HG03097 (cell line): ENCODE results near the gene TEFM.
"Not testable (repeated sequence)": the region's sequence is repeated elsewhere in the genome, so short reads cannot be mapped to it uniquely, and the experiment has no call there.

Source experiments
- ATAC-seq: cut with Tn5 transposase; IDR thresholded peaks from one replicate; pipeline ENCODE4 v1.9.1; 2021; ENCODE audit not compliant: unreplicated experiment, low FRiP score

Gene TEFM, protein sequence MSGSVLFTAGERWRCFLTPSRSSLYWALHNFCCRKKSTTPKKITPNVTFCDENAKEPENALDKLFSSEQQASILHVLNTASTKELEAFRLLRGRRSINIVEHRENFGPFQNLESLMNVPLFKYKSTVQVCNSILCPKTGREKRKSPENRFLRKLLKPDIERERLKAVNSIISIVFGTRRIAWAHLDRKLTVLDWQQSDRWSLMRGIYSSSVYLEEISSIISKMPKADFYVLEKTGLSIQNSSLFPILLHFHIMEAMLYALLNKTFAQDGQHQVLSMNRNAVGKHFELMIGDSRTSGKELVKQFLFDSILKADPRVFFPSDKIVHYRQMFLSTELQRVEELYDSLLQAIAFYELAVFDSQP

DNA sequence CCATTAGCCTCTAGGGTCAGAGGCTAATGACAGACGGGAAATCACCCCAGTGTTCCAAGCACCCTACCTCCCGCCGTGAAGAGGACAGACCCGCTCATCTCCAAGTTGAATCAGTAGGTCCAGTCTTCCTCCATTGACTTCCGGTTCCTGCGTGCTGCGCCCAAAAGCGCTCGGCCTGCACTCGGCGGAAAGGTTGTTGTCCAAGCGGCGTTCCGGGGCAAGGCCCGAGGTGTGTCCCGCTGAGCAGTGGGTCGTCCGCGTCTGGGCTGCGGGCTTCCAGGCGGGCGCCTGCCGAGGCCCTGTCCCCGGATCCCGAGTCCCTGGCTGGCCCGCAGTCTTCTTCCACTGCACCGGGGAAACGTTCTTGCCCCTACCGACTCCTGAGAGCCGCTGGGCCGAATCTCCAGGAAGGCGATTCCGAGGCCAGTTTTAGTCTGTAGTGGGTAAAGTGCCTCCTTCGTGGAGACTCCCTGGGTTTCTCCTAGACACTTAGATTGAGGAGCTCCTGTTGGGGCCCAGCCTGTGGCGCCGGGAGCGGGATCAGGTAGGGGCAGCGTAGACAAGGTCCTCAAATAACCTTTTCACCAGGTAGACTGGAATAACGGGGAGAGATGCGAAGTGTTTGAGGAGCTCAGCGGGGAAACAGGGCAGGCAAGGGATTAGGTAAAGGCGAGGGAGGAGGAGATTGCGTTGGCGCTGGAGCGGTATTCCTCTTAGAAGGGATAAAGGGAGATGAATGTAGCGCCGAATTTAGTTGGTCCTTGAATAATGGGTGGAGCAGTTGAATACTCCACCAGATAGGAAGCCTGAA is at the start of gene TEFM:
Gene TEFM (minus strand): TSS at position 138 of the 811 bp plus-strand sequence. CDS start 40 bp downstream, at position 98.
- ATAC-seq: peak; percentile 93

DNA sequence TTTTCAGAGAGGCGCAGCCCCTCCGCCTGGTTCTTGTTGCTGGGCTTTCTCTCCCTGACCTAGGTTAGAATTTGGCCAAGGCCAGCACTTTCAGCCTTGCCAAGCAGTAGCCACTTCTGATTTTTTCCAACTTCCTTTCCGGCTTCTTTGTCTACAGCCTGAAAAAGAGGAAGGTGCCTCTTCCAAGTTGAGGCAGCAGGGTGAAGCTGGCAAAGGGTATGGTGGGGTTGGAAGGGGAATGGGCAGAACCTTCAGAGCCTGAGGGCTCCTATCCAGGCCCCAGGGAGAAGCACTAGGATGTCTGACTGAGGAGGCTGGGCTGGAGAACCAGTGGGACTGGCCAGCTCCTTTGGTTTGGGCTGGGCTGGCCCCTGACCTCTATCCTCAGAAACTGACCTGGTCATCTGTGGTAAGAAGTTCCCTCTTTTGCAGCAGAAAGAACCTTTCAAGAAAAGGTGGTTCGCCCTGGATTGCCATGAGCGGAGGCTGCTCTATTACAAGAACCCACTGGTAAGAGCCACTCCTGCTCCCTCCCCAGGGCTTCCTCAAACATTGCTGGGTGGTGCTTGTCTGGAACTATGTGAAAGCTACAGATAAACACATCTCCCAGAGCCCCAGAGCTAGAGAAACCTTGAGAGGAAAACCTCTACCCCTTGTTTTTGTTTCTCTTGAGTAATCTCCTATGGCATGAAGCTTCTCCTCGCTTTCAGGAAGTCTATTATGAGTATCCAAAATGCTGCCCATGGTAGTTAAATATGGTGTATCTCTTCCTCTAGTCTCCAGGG is 48.2 kb upstream of the TEFM start:
- no peak for ATAC-seq

DNA sequence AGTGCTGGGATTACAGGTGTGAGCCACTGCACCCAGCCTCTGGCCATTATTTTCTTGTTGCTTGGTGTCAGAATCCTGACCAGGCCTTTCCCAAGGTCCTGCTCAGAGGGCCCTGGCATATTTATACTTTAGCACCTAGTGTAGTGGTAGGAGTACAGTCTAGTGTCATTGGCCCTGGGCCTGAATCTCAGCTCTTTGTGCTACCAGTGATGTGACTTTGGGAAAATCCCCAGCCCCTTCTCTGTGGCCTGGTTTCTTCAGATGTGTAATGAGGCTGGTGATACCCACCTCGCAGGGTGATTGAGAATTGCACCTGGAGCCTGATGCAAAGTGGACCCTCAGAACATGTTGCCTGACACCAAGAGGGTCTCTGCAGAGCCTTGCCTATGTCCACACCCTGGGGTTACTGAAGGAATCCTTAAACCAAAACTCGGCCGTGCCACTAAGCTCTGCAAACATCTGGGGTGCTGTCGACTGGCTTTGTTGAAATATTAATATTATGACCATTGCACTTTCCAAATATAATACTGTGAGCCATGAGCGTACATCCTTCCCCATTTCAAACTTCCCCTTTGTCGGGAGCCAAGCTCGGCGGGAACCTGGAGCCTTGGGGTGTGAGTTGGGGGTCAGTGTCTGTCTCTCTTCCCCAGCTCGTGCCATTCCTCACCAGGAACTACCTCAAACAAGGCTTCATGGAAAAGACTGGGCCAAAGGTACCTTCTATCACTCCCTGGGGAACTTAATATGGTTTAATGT is 46.8 kb upstream of the TEFM start:
- no peak for ATAC-seq

GRCh38 chr17:30950669-30951399 is 44.8 kb upstream of the TEFM start:
- ATAC-seq: no peak

DNA sequence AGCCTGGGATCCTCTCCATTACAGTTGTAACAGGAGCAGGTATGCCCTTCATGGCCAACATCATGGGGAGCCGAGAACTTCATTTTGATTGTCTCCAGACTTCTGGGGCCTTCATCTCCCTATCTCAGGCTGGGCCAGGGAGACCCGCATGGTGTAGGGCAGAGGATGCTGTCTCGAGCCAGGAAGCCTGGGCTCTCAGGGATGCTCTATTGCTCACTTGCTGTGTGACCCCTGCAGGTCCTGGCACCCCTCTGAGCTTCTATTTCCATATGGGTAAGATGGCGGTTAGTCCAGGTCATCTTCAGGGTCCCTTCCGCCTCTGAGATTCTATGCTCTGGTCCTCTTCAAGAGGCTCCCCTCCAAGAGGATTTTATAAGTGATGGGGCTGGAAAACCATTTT is 44.2 kb upstream of the TEFM start:
- ATAC-seq: no peak

GRCh38 chr17:30947796-30948195 is 41.8 kb upstream of the TEFM start:
- ATAC-seq: no peak

DNA sequence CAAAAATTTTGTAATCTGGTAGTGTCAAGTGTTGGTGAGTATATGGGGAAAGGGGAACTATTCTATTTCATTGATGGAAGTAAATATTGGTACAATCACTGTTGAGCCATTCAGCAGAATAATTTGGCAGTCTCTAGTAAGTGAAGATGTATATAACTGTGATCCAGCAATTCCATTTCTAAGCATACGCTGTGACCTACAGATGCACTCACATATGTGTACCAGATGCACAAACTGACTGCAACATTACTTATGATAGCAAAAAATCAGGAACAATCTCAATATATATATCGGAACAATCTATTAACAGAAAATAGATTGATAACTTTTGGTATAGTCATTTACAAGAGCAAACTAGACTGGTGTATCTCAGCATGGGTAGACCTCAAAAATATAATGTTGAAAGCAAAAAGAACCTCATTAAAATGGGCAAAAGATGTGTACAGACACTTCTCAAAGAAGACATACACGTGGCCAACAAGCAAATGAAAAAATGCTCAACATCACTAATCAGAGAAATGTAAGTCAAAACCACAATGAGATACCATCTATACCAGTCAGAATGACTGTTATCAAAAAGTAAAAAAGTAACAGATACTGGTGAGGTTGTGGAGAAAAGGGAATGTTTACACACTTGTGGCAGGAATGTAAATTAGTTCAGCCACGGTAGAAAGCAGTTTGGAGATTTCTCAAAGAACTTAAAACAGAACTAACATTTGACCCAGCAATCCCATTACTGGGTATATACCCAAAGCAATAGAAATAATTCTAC is 36.5 kb upstream of the TEFM start:
- no peak for ATAC-seq

DNA sequence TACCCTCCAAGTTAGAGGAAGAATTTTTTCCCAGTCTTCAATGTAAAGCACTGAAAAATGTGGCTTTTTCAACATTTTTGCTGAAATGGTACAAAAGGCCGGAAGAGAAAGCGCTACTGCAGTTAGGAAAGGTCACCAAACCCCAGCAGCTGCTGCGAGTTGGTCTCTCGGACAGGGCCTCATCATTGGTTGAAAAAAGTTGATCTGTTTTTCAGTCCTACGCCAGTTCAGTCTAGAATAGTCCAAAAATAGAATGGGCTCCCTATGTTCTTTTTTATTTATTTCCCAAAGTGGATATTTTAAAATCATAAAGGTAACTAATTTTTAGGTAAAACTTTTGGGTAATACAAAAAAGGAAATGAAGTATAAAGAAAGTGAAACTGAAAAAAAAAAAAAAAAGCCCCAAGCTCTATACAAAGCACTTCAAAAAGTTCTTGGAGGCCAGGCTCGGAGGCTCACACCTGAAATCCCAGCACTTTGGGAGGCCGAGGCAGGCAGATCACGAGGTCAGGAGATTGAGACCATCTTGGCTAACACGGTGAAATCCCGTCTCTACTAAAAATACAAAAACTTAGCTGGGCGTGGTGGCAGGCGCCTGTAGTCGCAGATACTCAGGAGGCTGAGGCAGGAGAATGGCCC is 33.1 kb upstream of the TEFM start:
- no peak for ATAC-seq

- no peak for ATAC-seq
These were observed 27.9 kb upstream of the TEFM start for GRCh38 chr17:30933966-30934365.

DNA sequence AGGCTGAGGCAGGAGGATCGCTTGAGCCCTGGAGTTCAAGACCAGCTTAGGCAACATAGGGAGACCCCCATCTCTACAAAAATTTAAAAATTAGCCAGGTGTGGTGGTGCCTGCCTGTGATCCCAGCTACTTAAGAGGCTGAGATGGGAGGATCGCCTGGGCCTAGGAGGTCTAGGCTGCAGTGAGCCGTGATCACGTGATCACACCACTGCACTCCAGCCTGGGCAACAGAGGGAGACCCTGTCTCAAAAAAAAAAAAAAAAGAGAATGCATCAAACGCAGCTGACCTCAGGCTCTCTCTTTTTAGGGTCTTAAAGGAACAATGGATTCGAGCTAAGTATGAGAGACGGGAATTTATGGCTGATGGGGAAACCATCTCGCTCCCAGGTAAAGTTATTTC is 25.5 kb upstream of the TEFM start:
- not testable (repeated sequence) for ATAC-seq

DNA sequence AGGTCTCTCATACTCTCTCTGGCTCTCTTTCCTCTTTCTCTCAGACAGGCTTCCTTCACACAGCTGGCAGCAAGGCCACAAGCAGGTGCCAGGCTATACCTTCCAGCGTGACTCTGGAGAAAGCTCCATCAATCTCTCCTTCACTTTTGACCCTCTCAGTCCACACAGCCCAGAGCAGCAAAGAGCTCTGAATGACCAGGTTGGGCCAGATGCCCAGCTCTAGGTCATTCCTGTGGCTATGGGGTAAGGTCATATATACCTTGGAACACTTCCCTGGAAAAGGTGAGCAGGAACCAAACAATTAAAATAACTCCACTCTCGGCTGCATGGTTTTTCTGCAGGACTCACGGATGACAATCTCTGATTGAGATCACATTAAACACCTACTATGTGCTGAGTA is 24.5 kb upstream of the TEFM start:
- no peak for ATAC-seq

DNA sequence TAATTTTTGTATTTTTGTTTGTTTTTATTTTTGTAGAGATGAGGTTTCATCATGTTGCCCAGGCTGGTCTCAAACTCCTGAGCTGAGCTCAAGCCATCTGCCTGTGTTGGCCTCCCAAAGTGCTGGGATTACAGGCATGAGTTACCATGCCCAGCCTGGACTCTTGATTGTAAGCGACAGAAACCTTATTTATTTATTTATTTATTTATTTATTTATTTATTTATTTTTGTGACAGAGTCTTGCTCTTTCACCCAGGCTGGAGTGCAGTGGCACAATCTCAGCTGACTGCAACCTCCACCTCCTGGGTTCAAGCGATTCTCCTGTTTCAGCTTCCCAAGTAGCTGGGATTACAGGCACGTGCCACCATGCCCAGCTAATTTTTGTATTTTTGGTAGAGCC is 23.8 kb upstream of the TEFM start:
- not testable (repeated sequence) for ATAC-seq

GRCh38 chr17:30929081-30929633 is 23.1 kb upstream of the TEFM start:
- no peak for ATAC-seq

DNA sequence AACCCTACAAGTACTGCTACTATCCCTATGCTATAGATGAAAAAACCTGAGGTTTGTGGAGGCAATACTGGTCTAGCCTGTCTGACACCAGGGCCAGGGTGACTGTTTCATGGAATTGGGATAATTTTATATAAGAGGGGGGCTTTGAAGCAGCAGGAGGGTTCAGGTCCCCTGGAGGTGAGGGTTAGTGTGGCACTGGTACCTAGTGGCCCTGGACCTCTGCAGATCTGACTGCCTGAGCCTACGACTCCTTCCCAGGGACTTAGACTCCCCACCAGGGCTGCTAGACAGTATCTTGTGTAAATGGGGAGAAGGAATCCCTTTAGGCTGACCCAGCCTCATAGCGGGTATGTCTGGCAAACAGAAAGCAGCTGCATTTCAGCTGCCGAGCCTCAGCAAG is 22.5 kb upstream of the TEFM start:
- ATAC-seq: no peak

- ATAC-seq: no peak
These were observed 21.7 kb upstream of the TEFM start for GRCh38 chr17:30927756-30928155.

DNA sequence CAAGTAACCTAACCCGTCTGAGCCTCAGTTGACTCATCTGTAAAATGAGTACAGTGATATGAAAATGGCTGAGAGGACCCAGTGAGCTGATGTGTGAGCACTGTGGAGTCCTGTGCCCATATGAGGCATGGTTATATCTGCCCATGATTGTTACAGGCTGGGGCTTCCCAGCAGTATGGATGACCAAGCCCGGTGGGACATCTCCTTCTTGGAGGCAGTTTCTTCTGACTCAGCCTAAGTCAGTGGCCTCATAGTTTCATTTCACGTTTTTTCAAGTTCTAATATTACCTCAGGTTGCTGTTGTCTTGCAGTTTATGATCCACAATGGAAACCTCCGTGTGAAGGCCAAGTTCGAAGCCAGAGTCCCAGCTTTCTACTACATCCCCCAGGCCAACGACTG is 20.5 kb upstream of the TEFM start:
- ATAC-seq: no peak

- ATAC-seq: no peak
These were observed 18.3 kb upstream of the TEFM start for GRCh38 chr17:30924341-30924740.
